Loucy (cell line): ENCODE results near the gene RBM10.

ENCODE experiments used
- H2AFZ ChIP-seq: fragments of 200-600 bp; sonication (generic); 2 replicates; pipeline ENCODE4 v1.6.0; 2016; ENCODE audit warnings: antibody characterized with exemption, mild to moderate bottlenecking, low read length, moderate library complexity
- H3F3A ChIP-seq: fragments of 200-600 bp; 2 replicates; pipeline ENCODE4 v1.6.0; 2016; ENCODE audit warnings: antibody characterized with exemption, low read depth, mild to moderate bottlenecking
- H3K27me3 ChIP-seq: fragments of 200-600 bp; sonication (generic); 2 replicates; pipeline ENCODE4 v1.6.1; 2014; ENCODE audit warnings: low read length, mild to moderate bottlenecking; ENCODE audit not compliant: insufficient read depth, poor library complexity, severe bottlenecking
- H3K36me3 ChIP-seq: fragments of 200-600 bp; sonication (generic); 2 replicates; pipeline ENCODE4 v1.6.1; 2016; ENCODE audit warnings: low read length; ENCODE audit not compliant: insufficient read depth
- H3K4me1 ChIP-seq: fragments of 200-600 bp; sonication (generic); 2 replicates; pipeline ENCODE4 v1.5.1; 2014; ENCODE audit warnings: low read length, mild to moderate bottlenecking; ENCODE audit not compliant: insufficient read depth, poor library complexity, severe bottlenecking
- H3K4me2 ChIP-seq: fragments of 200-600 bp; sonication (generic); 2 replicates; pipeline ENCODE4 v1.6.0; 2014; ENCODE audit warnings: antibody characterized with exemption, low read length, low read depth, mild to moderate bottlenecking; ENCODE audit not compliant: poor library complexity, severe bottlenecking
- H3K4me3 ChIP-seq: fragments of 200-600 bp; sonication (generic); 2 replicates; pipeline ENCODE4 v1.5.1; 2014; ENCODE audit warnings: low read length, mild to moderate bottlenecking, mixed read lengths; ENCODE audit not compliant: poor library complexity, severe bottlenecking
- H3K79me2 ChIP-seq: fragments of 200-600 bp; sonication (generic); 2 replicates; pipeline ENCODE4 v1.6.1; 2014; ENCODE audit warnings: low read length; ENCODE audit not compliant: insufficient read depth
- H3K9ac ChIP-seq: fragments of 200-600 bp; sonication (generic); 2 replicates; pipeline ENCODE4 v1.6.0; 2014; ENCODE audit warnings: mild to moderate bottlenecking, low read depth, low read length, moderate library complexity; ENCODE audit not compliant: poor library complexity, severe bottlenecking
- H3K9me2 ChIP-seq: fragments of 200-600 bp; sonication (generic); replicated peaks from 2 replicates; pipeline ENCODE4 v1.6.1; 2016; ENCODE audit warnings: low read depth, low read length, mixed read lengths
- H3K9me3 ChIP-seq: fragments of 200-600 bp; sonication (generic); 2 replicates; pipeline ENCODE4 v1.6.1; 2014; ENCODE audit warnings: mild to moderate bottlenecking, antibody characterized with exemption, low read length, low read depth; ENCODE audit not compliant: insufficient read depth
- H4K20me1 ChIP-seq: fragments of 200-600 bp; sonication (generic); 2 replicates; pipeline ENCODE4 v1.6.0; 2014; ENCODE audit warnings: antibody characterized with exemption, low read length, mild to moderate bottlenecking; ENCODE audit not compliant: insufficient read depth, poor library complexity, severe bottlenecking
- EZH2phosphoT487 ChIP-seq: fragments of 200-600 bp; IDR thresholded peaks from 2 replicates; pipeline ENCODE4 v1.6.1; 2018; ENCODE audit warnings: antibody characterized with exemption, mild to moderate bottlenecking, moderate library complexity, borderline replicate concordance
- TF ChIP-seq, protein P1 (sequence below): fragments of 200-600 bp; sonication (generic); conservative IDR thresholded peaks from 2 replicates; pipeline ENCODE4 v1.5.1; 2014; ENCODE audit warnings: mild to moderate bottlenecking, antibody characterized with exemption, low read length

The RBM10 gene

DNA sequence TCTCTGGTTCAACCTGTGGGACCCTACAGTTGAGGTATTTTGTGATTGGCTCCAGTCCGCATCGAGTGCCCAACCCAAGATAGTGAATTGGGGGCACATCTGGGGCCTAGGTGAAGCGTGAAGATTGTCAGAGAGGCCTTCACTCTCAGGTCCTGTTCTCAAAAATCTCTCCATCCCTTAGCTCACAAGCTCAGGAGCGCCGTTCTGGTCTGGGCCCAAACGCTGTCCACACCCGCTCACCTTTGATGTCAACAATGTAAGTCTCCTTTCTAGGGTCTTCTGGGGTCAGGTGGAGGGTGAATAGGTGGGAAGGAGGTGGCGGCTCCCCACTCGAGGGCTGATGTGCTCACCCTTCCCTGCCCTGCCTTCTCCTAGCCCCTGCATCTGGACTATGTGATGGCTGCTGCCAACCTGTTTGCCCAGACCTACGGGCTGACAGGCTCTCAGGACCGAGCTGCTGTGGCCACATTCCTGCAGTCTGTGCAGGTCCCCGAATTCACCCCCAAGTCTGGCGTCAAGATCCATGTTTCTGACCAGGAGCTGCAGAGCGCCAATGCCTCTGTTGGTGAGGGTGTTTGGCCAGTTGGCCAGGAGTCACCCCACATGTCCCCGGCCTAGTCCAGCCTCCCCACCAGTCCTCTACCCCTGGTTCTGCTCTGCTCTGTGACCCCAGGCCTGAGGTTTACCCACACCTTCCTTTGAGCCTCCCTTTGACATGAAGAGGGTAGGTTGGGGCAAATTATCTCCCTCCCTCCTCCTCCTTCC is 65.8 kb downstream of the RBM10 start:
- H2AFZ ChIP-seq = no peak overlapping the region
- H3K9me2 ChIP-seq = no peaks in the 10 kb centered on the region
- H4K20me1 ChIP-seq = no peaks in the 10 kb centered on the region
- no peaks in the 10 kb centered on the region for H3K9me3 ChIP-seq
- no peaks in the 10 kb centered on the region for H3K79me2 ChIP-seq
- H3K4me1 ChIP-seq = no peaks in the 10 kb centered on the region
- TF ChIP-seq, protein P1, sequence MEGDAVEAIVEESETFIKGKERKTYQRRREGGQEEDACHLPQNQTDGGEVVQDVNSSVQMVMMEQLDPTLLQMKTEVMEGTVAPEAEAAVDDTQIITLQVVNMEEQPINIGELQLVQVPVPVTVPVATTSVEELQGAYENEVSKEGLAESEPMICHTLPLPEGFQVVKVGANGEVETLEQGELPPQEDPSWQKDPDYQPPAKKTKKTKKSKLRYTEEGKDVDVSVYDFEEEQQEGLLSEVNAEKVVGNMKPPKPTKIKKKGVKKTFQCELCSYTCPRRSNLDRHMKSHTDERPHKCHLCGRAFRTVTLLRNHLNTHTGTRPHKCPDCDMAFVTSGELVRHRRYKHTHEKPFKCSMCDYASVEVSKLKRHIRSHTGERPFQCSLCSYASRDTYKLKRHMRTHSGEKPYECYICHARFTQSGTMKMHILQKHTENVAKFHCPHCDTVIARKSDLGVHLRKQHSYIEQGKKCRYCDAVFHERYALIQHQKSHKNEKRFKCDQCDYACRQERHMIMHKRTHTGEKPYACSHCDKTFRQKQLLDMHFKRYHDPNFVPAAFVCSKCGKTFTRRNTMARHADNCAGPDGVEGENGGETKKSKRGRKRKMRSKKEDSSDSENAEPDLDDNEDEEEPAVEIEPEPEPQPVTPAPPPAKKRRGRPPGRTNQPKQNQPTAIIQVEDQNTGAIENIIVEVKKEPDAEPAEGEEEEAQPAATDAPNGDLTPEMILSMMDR = no peak
- no peak for TF ChIP-seq EZH2phosphoT487
- no peaks in the 10 kb centered on the region for H3K27me3 ChIP-seq
- no peaks in the 10 kb centered on the region for H3F3A ChIP-seq
- no peak overlapping the region for H3K4me2 ChIP-seq
- peaks cover 80% of the 10 kb centered on the region; the same call in 1 of the 2 replicates for H3K36me3 ChIP-seq
- no peak overlapping the region for H3K9ac ChIP-seq
- H3K4me3 ChIP-seq = no peak overlapping the region

DNA sequence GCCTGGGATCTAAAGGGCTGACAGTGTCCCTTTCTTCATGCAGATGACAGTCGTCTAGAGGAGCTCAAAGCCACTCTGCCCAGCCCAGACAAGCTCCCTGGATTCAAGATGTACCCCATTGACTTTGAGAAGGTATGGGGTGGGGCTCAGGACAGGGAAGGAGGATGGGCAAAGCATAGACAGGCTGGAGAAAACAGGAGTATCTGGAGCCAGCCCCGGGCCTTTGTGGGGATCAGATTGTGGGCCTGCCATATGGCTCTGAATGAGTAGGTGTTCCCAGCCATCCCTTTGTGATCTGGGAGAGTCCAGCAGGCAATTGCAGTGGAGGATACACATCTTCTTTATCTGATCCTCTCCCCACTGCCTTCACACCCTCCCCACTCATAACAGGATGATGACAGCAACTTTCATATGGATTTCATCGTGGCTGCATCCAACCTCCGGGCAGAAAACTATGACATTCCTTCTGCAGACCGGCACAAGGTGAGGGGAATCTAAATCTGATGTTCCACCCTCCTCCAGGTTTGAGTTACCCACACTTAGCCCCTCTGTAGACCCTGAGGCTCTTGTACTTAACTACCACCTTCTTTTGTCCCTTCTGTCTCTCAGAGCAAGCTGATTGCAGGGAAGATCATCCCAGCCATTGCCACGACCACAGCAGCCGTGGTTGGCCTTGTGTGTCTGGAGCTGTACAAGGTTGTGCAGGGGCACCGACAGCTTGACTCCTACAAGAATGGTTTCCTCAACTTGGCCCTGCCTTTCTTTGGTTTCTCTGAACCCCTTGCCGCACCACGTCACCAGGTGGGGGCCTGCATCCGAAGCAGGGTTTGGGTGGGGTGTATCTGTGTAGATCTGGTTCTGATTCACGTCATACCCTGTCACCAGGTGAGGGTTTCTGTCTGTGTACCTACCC is 67.6 kb downstream of the RBM10 start:
- H4K20me1 ChIP-seq = no peaks in the 10 kb centered on the region
- H3K4me2 ChIP-seq = no peak overlapping the region
- H3F3A ChIP-seq = no peaks in the 10 kb centered on the region
- H3K4me1 ChIP-seq = peaks cover 5% of the 10 kb centered on the region
- H3K9ac ChIP-seq = no peak overlapping the region
- H2AFZ ChIP-seq = no peak overlapping the region
- TF ChIP-seq, protein P1 = no peak
- no peak for TF ChIP-seq EZH2phosphoT487
- no peaks in the 10 kb centered on the region for H3K79me2 ChIP-seq
- H3K4me3 ChIP-seq = no peak overlapping the region
- no peaks in the 10 kb centered on the region for H3K9me3 ChIP-seq
- no peaks in the 10 kb centered on the region for H3K9me2 ChIP-seq
- no peaks in the 10 kb centered on the region for H3K27me3 ChIP-seq
- peaks cover 62% of the 10 kb centered on the region; the same call in 1 of the 2 replicates for H3K36me3 ChIP-seq

DNA sequence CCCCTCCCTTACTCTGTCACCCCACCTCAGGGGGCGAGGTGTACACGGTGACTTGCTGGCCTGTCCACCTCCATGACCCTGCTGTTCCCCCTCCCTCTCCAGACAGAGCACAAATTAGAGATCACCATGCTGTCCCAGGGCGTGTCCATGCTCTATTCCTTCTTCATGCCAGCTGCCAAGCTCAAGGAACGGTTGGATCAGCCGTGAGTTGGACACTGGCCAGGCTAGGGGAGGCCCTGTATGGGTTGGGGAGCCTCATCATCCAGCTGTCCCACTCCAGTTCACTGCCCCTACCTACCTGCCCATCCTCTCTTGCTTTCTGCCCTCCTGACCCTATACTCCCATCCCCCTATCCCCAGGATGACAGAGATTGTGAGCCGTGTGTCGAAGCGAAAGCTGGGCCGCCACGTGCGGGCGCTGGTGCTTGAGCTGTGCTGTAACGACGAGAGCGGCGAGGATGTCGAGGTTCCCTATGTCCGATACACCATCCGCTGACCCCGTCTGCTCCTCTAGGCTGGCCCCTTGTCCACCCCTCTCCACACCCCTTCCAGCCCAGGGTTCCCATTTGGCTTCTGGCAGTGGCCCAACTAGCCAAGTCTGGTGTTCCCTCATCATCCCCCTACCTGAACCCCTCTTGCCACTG is 69.5 kb downstream of the RBM10 start:
- Histone ChIP-seq H3K4me3 (no peak overlapping the region), H3K9me2 (no peaks in the 10 kb centered on the region), H3K27me3 (peaks cover 4% of the 10 kb centered on the region), H3F3A (no peaks in the 10 kb centered on the region), H3K4me1 (peaks cover 5% of the 10 kb centered on the region), H3K9me3 (no peaks in the 10 kb centered on the region), H2AFZ (no peak overlapping the region), H3K79me2 (peaks cover 11% of the 10 kb centered on the region), H4K20me1 (peaks cover 9% of the 10 kb centered on the region), H3K36me3 (peaks cover 52% of the 10 kb centered on the region; the same call in 1 of the 2 replicates), H3K9ac (no peak overlapping the region), H3K4me2 (no peak overlapping the region)
- TF ChIP-seq, protein P1 = no peak
- TF ChIP-seq EZH2phosphoT487 = no peak
